GM18499 (cell line): ENCODE data around the gene LYRM4.

ENCODE experiments used
- ATAC-seq: cut with Tn5 transposase; IDR thresholded peaks from one replicate; pipeline ENCODE4 v1.9.1; 2021; ENCODE audit warnings: moderate number of reproducible peaks; ENCODE audit not compliant: insufficient read depth, unreplicated experiment

LYRM4 gene

DNA sequence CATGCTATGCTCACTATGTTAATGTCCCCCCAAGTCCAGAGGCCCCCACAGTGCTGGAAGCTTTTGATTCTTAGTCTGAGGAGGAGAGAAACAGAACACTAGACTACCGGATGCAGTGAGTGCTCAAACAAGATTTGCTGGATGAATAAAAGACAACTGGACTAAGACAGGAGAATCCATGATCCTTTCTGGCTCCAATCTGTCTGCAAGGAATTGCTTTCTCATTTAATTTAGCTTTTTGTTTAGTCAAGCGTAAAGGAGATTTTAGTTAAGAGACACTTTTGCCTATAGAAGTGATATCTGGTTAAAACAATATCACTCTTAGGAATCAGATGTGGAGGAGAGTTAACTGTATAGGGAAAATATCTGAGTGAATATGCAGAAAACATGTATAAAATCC lies 13.5 kb downstream of the LYRM4 start:
- ATAC-seq: no peak

DNA sequence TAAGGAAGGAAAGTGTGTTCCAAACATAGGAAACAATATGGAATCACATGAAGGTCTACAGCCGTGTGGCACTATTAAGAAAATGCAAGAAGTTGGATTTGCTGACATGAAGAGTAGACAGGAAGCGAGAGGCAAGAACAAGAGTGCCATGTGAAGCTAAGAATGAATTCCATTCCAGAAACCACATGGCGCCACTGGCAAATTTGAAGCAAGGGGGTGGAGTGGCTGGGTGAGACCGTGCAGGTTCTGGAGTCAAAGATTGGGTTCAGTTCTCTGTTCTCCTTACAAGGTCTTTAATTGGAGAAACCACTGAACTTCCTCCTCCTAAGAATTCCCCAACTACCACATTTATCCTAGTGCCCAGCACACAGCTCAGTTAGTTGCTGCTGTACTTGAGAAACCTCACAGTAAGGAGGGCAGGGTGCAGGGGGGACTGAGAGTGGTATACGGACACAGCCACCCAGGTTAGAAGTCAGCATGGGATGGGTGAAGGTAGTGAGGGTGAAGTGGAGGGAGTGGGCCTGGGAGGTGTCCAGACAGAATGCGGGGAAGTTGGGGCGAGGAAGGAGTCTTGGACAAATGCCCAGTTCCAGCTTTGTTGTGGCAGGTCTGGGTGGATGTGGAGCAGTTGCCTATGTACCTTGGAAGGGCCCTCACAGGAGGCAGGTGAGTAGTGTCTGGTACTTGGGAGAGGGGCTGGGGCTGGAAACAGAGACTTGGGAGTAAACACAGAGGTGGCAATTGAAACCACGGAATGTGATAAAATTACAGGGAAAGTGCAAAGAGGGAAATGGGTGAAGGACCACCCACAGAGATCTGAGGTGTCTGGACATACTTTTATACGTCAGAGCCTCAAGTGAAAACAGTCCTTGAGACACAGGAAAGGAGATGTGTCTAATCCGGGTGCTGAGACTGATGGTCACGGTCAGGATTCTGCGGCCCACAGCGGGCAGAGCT lies 14.3 kb downstream of the LYRM4 start:
- ATAC-seq: no peak

DNA sequence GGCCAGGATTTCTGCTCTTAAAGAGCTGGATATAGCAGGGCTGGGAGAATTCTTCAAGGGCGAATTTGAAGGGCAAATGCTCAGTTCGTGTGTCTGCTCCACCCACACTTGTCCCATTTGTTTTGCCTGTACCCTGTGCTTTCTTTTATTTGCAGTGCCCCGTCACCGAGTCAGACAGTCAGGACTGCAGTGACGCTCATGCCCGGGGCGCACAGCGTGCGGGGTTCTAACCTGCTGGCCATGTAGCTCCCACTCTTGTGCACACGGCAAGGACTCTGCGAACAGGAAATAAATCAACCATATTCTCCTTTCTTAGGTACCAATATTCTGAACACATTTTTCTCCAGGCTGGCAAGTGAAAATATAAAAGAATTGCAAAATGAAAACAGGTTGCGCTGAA lies 17.7 kb downstream of the LYRM4 start:
- ATAC-seq: no peak

DNA sequence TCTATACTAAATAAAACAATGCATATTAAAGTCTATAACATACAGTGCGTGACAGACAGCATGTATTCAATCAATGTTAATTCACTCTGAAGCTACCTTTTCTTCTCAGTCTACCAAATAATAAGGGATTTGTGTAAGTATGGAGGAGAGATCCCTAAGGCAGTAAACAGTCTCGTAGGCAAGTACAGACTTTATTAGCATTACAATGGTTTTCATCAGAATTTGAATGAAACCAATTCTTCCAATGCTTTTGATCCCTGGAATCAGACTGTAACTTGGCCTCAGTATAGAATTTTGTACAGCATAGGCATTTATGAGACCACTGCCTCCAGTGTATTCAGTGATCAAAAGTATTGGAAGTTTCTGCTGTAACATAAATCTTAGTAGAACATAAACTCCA lies 19.5 kb downstream of the LYRM4 start:
- ATAC-seq: no peak

DNA sequence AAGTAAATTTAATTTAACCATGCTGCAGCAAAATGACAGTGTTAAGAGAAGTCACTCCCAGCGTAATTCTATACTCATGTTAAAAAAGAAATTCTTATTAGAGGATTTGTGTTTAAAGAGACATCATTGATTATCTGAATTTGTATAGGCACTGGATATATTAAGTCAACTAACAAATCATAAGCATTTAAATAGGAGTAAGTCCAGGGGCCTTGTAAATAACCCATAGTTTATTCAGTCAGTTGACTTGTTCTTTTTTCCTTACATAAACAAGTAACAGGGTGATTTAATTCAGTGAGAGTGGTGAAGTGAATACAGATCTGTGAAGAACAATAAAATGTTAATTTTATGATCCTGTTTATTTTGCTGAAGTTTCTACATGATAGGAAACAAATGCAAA lies 22.4 kb downstream of the LYRM4 start:
- no peak for ATAC-seq

DNA sequence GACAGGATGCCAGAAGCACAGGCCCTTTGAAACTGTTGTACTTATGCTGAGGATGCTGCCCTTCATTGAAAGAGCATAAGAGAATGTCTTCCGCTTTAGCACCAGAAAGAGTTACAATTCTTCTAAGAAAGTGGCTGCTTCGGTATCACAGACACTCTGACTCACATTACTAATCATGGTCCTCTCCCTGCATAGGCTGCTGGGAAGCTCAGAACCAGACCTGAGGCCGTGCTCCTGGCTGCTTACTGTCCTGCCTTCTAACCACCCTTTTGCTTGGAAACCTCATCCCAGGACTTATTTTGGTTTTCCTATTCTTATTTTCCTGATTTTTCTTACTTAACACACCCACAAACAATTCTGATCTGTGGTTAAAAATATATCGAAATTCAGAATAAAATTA lies 22.9 kb downstream of the LYRM4 start:
- no peak for ATAC-seq

- ATAC-seq: no peak
Measured at GRCh38 chr6:5235830-5236229, 24.9 kb downstream of the LYRM4 start.

DNA sequence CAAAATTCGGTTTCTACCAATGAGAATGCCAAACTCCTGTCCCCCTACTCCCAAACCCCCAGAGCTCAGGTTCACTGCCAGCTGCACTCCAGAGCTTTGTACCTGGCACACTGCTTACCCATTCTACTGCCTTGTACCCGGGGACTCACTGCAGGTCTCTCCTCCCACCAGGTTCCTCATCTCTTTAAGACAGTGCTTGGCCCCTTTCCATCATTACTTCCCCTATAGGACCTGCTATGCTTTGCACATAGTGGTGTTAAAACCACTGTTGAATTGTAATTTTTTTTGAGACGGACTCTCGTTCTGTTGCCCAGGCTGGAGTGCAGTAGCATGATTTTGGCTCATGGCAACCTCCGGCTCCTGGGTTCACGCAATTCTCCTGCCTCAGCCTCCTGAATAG lies 25.9 kb downstream of the LYRM4 start:
- no peak for ATAC-seq

- ATAC-seq: no peak
Measured at GRCh38 chr6:5231289-5231688, 29.5 kb downstream of the LYRM4 start.

- ATAC-seq: no peak
Measured at GRCh38 chr6:5230081-5230480, 30.7 kb downstream of the LYRM4 start.

DNA sequence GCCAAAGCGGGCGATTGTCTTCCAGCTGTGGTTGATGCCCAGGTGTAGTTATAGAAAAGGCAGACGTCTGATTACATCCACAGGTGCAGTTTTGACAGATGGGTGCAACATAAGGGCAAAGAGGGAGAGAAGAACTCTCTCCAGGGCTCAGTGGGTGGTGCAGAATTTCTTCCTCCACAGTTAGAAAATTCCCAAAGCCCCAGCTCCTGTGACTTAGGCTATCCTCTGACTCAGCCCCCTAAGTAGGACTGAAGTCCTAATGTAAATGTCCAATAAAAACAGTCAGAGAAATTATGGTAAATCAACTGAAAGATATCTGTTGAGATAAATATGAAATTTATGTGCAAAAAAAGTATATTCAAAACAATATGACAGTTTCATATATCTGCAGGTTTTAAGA lies 31.4 kb downstream of the LYRM4 start:
- ATAC-seq: no peak

GRCh38 chr6:5223309-5223708 lies 37.4 kb downstream of the LYRM4 start:
- no peak for ATAC-seq

DNA sequence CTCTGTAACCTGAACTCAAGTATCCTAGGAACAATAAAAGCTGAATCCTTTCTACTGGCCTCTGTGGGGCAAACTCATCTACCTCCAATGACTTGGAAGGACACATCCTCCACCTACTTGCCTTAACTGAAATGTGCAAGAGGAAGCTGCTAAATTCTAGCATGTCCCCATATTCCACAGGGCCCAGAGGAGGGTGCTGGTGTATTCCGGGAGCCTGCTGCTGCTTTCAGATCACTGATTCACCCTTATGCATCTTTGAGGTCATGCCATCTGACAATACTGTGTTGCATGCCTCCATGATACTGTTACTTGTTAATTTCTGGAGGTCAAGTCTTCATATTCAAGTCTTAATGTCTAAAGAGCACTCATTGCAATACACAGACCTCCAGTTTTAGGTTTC lies 40.3 kb downstream of the LYRM4 start:
- no peak for ATAC-seq

- ATAC-seq: no peak
Measured at GRCh38 chr6:5219011-5219691, 41.6 kb downstream of the LYRM4 start.

DNA sequence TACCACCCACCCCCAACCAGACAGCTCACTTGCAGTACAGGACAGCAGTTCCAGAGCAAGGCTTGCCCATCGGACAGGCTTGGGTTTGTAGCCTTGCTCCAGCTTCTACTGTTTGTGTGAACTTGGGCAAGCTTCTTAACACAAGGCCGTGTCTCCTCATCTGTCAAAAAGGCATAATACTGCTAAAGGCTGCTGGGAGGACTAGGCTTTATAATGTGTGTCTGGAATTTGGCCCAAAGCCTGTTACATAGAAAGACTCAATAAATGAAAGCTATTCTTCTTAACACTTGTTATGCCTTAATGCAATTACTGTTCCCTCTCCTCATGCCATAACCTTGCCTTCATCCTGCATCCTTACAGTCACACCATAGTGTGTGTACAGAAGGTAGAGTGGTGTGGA lies 43.4 kb downstream of the LYRM4 start:
- ATAC-seq: no peak

DNA sequence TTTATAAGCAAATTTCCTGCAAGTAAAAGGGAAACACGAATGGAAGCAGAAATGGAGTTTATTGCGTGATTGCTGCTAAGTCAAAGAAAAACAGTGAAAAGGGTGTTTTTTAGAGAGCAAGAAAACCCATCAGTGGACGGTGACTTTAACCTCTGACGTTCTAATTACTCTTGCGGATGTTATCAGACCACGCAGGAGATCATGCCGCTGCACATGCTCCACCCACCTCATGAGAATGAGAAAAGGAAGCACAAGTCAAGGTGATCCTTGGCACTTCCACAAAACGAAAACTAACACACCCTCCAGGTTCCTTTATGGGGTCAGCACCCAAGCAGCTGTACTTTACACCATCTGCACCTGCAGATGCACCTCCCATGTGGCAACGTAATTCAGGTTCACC lies 45.0 kb downstream of the LYRM4 start:
- no peak for ATAC-seq

DNA sequence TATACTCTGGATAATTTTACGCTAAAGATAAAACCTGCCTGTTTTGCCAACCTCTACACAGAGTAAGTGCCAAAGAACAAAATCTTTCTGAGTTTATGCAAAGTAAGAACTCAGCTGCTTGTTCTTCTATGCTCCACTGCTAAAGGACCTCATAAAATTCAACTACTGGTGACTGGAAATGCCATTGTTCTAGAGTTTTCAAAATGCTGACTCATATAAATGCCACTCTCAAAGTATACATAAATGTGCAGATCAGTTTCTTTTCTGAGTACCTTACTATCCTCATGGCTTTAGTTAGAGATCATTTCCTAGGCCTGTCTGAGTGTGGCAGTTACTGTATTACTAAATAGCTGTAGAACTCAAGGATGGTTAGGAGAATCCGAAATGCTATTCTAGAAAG lies 45.6 kb downstream of the LYRM4 start:
- no peak for ATAC-seq

DNA sequence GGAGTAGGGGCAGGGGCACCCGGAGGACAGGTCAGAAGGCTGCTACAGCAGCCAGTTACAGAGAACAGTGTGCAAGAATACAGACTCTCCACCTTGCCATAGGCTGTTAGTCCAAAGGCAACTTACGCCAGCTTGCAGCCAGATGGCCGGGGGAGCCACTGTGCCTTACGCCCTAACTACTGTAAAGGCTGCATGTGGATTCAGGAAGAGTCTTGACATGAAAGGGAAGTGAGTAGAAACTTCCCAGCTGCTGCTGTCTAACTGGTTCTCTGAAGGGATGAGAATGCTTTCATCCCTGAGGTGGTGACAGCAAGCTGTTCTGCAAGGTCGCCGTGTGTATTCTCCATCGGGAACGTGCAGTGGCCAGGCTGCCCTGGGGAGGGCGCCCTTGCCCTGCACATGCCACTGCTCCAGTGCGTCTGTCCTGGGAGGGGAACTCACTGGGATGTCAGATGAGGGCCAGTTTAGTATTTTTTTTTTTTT lies 46.1 kb downstream of the LYRM4 start:
- no peak for ATAC-seq

GRCh38 chr6:5213836-5214235 lies 46.9 kb downstream of the LYRM4 start:
- ATAC-seq: no peak

GRCh38 chr6:5211492-5211891 lies 49.3 kb downstream of the LYRM4 start:
- ATAC-seq: no peak

GRCh38 chr6:5208471-5208971 lies 52.2 kb downstream of the LYRM4 start:
- ATAC-seq: no peak
